ENCODE data around the gene SHISA9.
A peak's percentile ranks its signal among the peaks of the same experiment; 100 is the strongest.

SHISA9 gene

DNA sequence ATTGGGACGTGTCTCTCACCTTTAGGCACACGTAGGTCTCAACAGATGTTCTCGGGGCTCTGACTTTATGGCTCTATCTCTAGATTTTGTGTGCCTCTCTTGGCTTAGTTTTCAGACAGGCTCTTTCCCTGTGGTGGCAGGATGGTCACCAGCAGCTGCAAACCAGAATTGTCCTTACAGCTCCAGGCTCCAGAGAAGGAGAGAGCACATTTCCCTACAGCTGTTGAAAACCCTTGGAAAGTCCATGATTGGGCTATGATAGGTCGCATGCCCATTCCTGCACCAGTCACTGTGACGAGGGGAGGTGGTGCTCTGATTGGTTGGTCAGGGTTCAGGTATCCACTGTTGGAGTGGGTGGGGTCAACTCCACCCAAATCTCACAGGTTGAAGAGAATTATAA, 41.5 kb downstream of the SHISA9 start:
- no peak for DNase-seq

DNA sequence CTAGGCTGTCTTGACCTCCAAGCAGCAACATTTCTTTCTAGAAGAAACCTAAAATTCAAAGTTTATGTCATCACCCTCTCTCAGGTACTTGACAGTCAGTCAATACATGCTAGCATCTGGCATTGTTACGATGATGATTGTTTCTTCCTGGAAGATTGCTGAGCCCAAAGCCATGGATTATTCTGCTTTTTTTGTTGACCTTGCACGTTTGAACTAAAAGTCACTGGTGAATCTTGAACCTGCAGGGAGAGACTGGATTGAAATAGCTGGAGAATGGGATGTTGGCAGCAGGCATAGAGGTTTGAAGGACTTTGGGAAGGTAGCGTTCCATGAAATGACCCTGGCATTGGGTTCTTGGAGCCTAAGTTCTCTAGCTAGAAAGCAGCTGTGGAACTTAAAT, 42.9 kb downstream of the SHISA9 start:
- DNase-seq, result no peak

DNA sequence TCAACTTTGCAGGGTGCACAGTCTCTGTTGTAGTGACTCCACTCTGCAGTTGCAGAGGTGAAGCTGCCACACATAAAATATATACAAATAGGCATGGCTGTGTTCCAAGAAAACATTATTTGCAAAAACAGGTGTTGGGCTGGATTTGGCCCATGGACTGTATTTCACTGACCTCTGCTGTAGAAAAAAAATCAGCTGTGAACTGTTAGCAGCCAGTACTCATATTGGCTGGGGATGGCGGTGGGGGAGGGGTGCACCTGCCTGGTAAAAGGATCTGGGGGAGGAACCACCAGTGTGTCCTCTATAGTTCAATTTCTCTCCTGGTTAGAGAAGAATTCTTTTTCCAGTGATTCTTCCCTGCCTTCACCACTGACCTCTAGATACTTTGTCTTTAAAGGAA, 50.0 kb downstream of the SHISA9 start:
- no peak for DNase-seq

DNA sequence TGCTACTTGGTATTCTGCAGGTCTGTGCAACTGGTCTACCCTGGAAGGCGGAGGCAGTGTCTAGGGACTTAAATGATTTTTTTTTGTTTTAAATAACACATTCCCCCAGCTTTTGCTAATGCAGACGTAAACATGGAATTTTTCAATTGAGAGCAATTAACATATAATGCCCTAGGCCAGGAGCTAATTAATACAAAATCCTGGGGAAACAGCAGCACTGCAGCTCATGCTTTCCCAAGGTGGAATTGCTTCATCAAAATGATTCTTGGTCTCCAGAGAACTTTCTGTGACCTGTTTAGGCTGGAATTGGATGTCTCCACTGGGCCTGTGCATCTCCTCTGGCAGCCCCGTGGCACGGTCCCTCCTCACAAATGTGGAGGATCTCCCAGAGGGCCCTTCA, 50.6 kb downstream of the SHISA9 start:
- DNase-seq, result no peak

DNA sequence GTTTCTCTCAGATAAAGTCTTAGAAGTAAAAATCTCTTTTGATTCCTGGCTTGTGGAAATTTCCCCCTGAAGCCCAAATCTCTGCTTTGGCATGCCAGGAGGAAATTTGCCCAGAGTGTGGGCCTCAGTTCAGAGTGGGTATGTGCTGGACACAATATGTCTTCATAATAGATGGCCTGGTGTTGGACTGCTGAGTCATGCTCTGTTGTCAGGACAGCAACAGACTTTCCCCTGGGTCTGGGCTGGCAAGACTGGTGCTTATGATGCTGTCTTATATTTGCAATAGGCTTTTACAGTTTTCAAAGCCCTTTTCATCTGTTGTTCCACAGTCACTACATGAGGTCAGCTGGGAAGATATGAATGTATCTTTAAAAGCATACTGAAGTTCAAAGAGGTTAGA, 57.0 kb downstream of the SHISA9 start:
- no peak for DNase-seq

DNA sequence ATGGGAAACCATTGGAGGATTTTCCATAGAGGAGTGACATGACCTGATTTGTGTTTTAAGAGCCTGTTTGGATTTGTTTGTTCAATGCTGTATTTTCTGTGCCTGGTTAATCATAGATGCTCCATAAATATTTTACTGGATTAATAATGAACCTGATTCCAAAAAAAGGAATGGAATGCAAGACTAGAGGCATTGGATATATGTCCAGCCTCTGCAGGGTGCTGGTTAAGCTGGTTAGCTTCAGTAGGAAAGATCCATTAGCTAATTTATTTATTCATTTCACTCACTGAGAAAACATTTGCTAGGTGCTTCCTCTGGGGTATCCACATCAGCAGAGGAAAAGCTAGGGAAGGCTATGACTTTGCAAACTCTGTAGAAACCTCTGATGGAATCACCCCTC, 57.7 kb downstream of the SHISA9 start:
- no peak for DNase-seq

DNA sequence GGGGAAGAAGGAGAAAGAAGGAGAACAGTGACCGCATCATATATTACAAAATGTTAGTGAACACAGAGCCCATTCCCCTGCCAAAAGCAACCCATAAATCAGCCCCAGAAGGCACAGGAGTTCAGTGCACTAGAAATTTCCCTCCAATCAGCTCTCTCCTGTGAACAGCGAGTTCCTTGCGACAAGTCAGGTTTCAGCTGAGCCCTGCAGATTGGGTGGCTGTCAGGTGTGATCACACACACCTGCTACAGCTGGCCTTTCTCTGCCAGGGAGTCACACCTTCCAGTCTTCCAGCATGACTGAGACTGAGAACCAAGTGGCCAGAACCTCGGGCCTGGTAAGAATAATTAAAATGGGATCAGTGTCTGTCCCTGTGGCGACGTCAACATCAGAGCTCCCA, 60.2 kb downstream of the SHISA9 start:
- DNase-seq, result no peak

DNA sequence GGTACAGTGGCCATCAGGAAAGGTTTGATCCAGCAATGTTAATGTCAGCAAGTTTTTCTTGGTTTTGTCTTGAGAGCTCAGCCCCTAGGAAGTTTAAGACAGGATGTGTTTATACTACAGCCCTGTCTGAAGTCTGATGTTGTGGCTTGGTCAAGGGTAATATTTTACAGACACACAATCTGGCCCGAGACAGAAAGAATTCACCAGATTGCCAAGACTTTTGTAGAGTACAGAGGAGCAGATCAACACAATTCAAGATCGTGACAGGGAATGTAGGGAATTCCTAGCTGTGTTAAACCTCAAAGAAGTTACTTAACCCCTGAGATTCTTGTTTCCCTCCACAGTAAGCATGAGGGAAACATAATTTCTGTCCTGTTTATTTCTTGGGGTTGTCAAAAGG, 63.1 kb downstream of the SHISA9 start:
- no peak for DNase-seq

DNA sequence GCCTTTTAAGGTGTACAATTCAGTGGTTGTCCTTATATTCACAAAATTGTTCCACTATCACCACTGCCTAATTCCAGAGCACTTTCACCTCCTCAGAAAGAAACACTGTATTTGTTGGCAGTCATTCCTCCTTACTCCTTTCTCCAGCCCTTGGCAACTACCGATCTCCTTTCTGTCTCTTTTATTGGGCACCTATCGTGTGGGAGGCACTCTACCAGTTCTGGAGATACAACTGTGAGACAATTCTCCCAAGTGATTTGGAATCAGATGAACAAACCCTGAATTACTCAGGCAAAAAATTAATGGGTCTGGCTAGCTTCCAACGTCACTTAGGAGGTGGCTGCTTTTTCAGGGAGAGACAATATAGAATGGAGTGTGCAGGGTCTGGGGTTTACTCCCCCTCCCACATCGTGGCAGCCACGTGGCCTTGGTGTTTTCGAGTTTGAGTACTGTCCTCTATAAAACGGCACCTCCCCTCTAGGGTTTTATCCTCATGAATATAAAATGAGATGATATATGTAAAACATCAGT, 63.9 kb downstream of the SHISA9 start:
- DNase-seq, result peak in 1 of 56 donors; percentile 6

DNA sequence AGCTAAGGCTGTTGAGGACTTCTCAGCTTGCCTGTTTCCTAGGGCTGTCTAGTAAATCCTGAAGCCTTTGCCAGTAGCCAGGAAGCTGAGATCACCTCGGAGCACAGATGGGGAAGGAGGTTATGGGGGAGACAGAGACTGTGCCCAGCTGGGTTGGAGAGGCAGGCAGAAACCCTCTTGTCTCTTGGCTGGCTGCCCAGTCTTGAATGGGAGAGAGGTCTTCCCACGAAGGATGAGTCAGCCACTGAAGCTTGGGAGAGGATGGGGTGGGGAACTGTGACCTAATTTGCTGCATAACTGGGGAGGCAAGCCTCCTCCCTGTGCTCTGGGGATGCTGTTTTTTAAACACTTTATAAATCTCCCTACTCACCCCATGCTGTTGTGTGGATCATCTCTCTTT, 69.8 kb downstream of the SHISA9 start:
- DNase-seq, result peak in 52 of 56 donors; percentile 2 to 87 (median 47)

DNA sequence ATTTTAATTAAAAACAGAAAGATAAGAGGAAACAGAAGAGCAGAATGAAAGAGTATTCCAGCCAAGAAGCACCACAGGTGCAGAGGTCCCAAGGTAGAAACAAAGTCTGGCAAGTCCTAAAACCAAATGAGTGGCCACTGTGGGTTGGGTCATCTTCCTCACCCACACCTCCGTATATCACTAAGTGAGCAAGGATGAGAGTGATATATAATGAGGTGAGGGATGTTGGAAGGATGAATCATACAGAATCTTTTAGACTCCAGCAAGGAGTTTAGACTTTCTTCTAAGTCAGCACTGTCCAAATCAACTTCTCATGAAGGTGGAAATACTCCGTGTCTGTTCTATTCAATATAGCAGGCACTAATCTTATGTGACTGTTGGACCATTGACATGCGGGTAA, 70.8 kb downstream of the SHISA9 start:
- no peak for DNase-seq

DNA sequence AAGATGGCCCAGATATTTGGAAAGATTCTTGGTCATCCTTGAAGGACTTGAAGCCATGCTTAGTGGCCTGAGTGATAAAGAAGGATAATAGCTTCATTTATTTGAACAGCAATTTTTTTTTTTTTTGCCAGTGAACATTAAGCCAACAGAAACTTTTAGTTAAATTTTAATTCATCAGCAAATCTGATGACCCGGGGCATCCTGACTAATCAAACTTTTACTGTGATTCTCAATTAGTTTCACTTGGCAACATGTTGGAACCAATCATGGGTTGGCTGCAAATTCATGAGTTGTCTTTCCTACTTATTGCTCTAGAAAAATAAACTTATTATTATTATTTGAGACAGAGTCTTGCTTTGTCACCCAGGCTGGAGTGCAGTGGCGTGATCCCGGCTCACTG, 74.4 kb downstream of the SHISA9 start:
- no peak for DNase-seq

DNA sequence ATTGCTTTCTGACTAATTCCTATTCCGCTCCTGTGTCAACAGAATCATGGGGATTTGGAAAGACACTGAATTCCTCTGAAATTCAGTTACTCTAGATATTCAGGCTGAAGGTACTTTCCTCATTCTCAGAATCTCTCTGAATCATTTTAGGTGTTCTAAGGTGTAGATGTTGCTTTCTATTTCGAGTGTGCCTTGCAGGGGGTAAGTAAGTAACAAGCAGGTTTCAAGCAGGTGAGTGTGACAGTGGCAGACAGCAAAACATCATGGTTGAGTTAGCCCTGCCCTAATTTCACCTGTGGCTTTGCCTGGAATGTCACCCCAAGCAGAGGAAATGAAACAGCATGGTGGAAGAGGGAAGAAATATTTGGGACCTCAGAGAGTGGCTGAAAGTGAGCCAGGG, 75.1 kb downstream of the SHISA9 start:
- DNase-seq, result no peak

DNA sequence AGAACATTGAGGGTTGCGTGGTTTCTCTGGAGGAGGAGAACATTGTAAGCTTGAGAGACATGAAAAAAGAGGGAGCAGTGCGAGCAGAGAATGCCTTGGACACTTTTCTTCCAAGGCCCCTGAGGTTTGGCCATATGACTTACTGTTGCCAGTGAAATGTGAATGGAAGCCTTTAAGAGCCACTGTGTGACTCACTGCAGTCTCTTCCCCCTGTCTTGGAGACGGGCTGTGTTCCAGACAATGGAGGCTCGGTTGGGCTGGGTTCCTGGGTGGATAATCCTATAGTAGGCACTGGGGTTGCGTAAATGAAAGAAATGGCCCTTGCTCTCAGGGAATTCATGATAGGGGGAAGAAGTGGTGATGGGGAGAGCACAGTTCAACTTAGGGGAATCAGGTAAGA, 75.5 kb downstream of the SHISA9 start:
- DNase-seq, result no peak

DNA sequence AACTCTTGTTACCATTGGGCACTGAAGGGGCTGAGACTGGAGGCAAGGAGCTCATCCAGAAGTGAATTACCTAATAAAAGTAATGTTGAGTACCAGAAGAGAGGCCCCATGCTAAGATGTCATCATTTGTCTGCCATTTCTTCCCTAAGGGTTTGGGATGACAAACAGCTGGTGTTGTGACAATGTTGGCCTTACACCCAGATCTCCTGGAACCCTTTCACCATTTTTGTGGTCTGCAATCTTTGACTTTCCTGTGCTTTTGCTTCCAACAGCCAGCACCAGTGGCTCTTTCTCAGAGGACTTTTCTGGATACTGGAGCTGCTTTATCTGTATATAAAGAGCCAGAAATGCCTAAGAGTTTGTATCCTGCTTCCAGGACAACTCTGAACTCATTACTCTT, 84.1 kb downstream of the SHISA9 start:
- DNase-seq, result no peak

DNA sequence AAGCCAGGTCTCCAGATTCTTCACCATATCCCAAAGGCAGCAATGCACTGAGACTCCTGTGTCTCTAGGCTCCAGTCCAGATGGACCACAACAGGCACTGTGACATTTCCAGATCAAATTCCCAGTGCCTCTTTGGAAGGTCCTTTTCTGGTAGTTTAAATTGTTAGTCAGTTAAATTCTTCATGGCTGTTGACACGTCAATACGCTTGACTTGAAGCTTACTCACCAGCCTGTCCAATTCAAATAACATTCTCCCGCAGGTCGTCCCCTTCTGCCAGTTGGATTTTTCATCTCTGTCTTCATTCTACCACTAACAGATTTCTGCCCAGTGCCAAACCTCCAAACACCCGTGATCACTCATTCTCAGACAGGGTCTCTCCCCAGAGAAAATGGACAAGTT, 86.7 kb downstream of the SHISA9 start:
- DNase-seq, result no peak

DNA sequence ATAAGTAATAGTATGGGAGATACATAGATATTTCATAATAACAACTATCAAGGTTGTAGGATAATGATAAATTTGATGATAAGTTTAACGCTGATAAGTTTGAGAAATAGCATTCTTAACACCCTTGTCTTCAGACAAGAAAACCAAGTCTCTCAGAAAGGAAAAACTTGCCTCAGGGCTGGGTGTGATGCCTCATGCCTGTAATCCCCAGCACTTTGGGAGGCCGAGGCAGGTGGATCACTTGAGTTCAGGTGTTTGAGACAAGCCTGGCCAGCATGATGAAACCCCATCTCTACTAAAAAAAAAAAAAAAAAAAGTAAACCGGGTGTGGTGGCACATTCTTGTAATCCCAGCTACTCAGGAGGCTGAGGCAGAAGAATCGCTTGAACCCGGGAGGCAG, 90.7 kb downstream of the SHISA9 start:
- no peak for DNase-seq

DNA sequence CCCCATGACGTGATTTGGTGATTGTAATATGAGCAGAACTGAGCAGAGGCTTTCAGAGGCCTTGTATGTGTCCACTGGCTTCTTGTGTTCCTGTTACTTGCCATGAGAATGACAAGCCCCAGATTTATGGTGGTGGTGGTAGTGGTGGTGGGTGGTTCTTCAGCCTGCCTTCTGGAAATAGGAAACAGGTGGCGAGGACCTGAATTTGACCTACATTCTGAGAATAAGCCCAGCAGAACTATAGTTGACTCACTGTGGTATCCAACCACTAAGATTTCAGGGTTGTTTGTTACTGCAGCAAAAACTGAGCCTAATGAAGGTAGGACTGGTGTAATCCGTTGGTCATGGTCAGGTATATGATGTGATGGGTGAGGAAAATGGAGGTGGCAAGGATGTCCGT, 93.0 kb downstream of the SHISA9 start:
- no peak for DNase-seq

DNA sequence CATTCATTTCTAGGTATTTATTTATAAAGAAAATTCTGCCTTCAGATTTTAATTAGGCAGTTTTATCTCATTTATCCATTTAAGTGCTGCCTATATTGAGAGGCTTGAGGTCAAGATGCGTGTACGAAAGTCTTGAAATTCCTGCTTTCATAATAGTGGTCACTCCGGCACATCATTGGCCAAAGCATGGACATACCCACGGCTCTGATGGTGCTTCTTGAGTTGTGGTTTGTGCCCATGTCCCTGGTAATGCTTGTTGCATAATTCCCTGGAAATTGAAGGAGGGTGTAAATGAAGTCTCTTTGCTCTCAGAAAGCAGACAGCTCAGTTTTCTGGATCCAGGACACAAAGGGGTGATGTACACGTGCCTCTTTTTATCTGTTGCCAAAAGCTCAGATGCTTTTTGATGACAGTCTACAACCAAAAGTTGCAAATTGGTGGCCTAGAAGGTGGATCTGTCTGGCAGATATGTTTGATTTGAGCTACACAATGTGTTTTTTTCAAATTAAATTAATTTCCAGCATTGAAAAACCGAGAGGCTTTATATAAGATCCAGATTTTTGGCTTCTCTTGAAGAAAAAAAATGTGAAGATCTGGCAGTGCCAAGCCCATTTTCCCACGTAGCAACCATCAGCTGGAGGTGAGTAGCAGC, 94.4 kb downstream of the SHISA9 start:
- DNase-seq, result no peak

DNA sequence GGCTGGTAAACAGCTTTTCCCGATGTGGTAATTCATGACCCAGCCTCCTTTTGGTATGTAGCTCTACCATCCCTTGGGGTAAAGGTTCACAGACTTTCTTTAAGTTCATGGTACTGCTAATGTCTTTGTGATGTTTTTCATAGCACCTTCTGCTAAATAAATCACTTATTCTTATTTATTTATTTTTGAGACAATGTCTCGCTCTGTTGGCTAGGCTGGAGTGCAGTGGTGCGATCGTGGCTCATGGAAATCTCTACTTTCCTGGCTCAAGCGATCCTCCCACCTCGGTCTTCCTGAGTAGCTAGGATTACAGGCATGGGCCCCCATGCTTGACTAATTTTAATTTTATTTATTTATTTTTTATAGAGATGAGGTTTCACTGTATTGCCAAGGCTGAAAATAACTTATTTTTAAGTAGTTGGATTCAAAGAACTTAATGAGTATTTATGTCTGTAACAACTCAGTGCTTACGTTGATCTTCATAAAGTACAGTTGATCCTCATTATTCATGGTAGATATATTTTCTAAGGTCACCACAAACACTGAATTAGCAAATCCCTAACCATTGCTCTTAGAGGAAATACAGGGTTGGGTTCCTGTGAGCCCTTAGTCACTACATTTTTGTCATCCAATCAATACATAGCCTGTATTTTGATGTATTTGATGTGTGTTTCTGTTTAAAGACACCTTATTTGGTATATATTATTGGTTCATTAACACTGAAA, 97.1 kb downstream of the SHISA9 start:
- DNase-seq, result no peak

DNA sequence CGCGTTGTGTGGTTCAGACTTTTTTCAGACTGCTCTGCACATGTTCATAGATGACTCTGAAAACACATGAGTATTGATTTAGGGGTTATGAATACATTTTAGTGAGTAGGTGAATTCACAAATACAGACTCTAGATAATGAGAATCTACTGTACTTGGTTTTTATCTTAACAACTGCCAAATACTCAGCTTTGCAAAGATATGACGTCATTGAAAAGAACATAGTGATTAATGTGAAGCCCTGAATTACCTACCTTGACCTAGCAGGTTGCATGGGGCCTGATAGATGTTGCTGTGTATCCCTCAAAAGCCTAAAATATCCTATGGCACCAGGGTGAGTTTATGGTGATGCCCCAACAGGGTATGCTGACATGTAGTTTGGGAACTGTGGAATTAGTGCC, 98.0 kb downstream of the SHISA9 start:
- DNase-seq, result no peak

DNA sequence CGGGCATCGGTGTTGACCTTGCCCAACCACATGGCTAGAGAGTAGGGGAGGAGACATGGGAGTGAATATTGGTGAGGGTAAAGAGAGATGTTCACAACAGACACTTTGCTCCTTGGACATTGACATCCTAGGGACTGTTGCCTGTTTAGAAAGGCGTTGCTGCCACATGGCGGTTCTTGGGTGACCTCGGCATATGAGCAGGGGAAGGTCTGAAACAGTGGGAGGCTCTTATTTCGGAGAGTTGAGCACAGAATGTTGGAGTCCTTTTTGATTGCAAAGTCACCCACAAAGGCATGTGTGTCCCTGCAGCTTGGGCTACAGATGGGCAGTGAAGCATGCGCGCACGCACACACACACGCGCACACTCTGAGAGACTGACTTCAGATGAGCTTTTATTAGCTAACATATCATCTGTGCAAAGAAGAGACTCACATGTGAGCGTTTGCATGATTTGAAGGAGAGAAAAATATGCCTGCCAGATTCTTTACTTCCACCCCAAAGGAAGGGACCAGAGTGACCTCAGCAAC, 104.4 kb downstream of the SHISA9 start:
- no peak for DNase-seq

DNA sequence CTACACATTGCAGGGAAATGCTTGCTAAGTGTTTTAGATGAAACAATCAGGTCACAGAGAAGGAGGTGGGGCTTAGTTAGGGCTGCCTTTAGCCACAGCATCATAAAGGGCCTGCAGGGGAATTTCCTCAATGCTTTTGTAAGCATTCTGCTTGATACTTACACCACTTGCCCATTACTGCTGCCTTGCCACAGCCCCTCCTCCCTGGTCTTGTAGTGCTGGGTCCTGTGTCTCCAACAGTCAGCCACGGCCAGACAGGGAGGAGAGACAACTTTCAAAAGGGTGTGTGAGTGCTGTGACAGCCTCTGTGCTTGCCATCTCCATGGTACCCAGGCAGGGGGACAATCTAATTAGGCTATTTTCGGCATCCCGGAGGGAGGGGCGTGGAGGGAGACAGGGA, 111.2 kb downstream of the SHISA9 start:
- peak in 4 of 56 donors; percentile 5 to 10 (median 7) for DNase-seq
